Epithelial cell of prostate (primary cell): ENCODE measurements around the gene CLASP1.
"Not testable (repeated sequence)": the region's sequence is repeated elsewhere in the genome, so short reads cannot be mapped to it uniquely, and the experiment has no call there.

Experiments used
- DNase-seq: peaks from one replicate; pipeline ENCODE4 v3.0.0-alpha.2; 2011; ENCODE audit warnings: low read depth, low spot score
- H3K27ac ChIP-seq: fragments of 450-650 bp; 2 replicates; pipeline ENCODE4 v1.5.1; 2017; ENCODE audit warnings: mild to moderate bottlenecking

The CLASP1 gene

GRCh38 chr2:121343828-121344399 is 305.3 kb downstream of the CLASP1 start:
- not testable (repeated sequence) for H3K27ac ChIP-seq, DNase-seq

- DNase-seq: no peak
These were observed 306.1 kb downstream of the CLASP1 start for GRCh38 chr2:121343191-121343590.

GRCh38 chr2:121342751-121343150 is 306.5 kb downstream of the CLASP1 start:
- no peak for DNase-seq
- no peak overlapping the region for H3K27ac ChIP-seq

More at GRCh38 chr2:121343191-121343590, 306.1 kb downstream of the CLASP1 start:
- no peak overlapping the region for H3K27ac ChIP-seq

- no peak for DNase-seq
- no peak overlapping the region for H3K27ac ChIP-seq
These were observed 308.3 kb downstream of the CLASP1 start for GRCh38 chr2:121340926-121341325.

- DNase-seq: no peak
- H3K27ac ChIP-seq: no peak overlapping the region
These were observed 311.0 kb downstream of the CLASP1 start for GRCh38 chr2:121338281-121338680.

- no peak for DNase-seq
- no peak overlapping the region for H3K27ac ChIP-seq
These were observed 312.6 kb downstream of the CLASP1 start for GRCh38 chr2:121336528-121337294.

- DNase-seq: no peak
- H3K27ac ChIP-seq: no peak overlapping the region
These were observed 313.7 kb downstream of the CLASP1 start for GRCh38 chr2:121335294-121336290.

GRCh38 chr2:121334581-121335293 is 314.5 kb downstream of the CLASP1 start:
- no peak for DNase-seq
- H3K27ac ChIP-seq: no peak overlapping the region

- H3K27ac ChIP-seq: no peak overlapping the region
- no peak for DNase-seq
These were observed 315.3 kb downstream of the CLASP1 start for GRCh38 chr2:121333834-121334558.

GRCh38 chr2:121333231-121333630 is 316.0 kb downstream of the CLASP1 start:
- H3K27ac ChIP-seq: no peak overlapping the region
- DNase-seq: no peak

- not testable (repeated sequence) for DNase-seq, H3K27ac ChIP-seq
These were observed 317.9 kb downstream of the CLASP1 start for GRCh38 chr2:121331324-121331723.

- no peak for DNase-seq
- no peak overlapping the region for H3K27ac ChIP-seq
These were observed 318.3 kb downstream of the CLASP1 start for GRCh38 chr2:121330921-121331320.

- H3K27ac ChIP-seq: no peak overlapping the region
- DNase-seq: no peak
These were observed 319.5 kb downstream of the CLASP1 start for GRCh38 chr2:121329786-121330185.

GRCh38 chr2:121326628-121327027 is 322.6 kb downstream of the CLASP1 start:
- no peak for DNase-seq
- no peak overlapping the region for H3K27ac ChIP-seq

GRCh38 chr2:121324601-121325000 is 324.7 kb downstream of the CLASP1 start:
- no peak for DNase-seq
- H3K27ac ChIP-seq: no peak overlapping the region

GRCh38 chr2:121321476-121321875 is 327.8 kb downstream of the CLASP1 start:
- DNase-seq: no peak
- H3K27ac ChIP-seq: no peak overlapping the region

- no peak for DNase-seq
- no peak overlapping the region for H3K27ac ChIP-seq
These were observed 329.3 kb downstream of the CLASP1 start for GRCh38 chr2:121319941-121320340.

GRCh38 chr2:121316986-121317385 is 332.3 kb downstream of the CLASP1 start:
- no peak overlapping the region for H3K27ac ChIP-seq
- no peak for DNase-seq

- not testable (repeated sequence) for DNase-seq, H3K27ac ChIP-seq
These were observed 335.6 kb downstream of the CLASP1 start for GRCh38 chr2:121313701-121314100.
